NCI-H1417 treated with DMSO at 0.1 percent for 48 hours (cell line): ENCODE measurements around the gene PRRX2.
"Not testable (repeated sequence)": the region's sequence is repeated elsewhere in the genome, so short reads cannot be mapped to it uniquely, and the experiment has no call there.

ENCODE experiments used
- DNase-seq: peaks from one replicate; lab custom pipeline; 2025; lab: John Stamatoyannopoulos, UW

PRRX2 gene

DNA sequence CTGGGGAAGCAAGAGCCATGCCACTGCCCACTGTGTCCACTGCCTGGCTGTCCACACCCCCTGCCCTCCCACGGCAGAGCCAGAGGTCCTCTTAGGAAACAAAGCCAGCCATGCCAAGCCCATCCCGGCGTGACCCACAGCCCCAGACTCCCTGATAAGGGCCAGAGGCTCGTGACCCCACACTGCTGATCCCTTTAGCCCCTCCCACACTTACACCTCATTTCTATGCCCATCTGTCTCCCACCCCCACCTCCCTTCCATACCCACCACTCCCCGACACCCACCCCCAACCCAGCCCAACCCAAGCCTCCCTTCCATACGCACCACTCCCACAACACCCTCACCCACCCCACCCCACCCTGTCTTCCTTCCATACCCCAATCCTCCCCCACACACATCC is 70.1 kb downstream of the PRRX2 start:
- DNase-seq, result no peak

DNA sequence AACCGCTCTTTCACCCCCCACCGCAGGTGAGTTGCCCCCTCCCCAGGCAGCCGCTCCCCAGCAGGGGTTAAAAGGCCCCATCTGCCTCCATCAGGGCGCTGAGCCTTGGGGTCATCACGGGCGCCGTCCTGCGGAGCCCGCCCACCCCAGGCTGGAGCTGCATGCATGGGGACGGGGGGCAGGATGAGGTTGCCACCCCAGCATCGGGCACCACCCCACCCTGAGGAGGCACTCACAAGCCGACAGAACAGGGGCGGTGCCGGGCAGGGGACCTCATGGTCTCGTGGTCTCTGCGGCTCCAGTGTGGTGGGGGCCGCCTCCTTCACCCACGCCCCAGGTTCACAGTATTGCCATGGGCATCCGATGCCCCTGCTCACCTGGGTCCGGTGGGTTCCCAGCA is 70.9 kb downstream of the PRRX2 start:
- DNase-seq, result no peak

DNA sequence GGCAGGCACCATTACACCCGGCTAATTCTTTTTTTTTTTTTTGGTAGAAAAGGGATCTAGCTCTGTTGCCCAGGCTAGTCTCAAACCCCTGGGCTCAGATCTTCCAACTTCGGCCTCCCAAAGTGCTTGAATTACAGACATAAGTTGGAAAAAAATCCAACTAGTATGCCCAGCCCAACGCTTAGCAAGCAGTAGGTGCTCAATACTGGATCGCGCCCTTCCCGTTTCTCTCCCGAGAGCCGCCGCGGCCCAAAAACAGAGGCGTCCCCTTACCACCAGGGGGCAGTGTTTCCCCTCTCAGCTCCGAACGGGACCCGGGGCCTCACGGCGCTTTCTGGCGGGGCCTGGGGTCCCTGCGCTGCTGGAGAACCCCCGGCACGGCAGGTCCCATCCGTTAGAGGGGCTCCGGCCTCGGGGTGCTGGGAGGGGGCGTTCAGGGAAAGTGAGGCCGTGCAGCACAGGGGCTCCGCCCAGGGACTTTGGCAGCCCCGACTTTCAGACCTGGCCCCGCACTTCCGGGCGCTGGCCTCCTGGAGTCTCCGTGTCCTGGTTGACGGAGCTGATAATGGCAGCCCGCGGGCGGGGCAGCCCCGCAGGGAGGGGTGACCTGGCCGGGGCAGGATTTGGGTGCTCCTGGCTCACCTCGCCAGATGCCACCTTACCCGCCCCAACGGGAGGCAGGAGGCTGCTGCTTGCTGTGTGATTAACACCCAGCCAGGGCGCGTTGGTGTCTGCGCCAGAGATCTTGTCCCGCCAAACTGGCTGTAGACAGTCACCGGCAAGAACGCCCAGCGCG is 72.2 kb downstream of the PRRX2 start:
- peak; percentile 11 for DNase-seq

DNA sequence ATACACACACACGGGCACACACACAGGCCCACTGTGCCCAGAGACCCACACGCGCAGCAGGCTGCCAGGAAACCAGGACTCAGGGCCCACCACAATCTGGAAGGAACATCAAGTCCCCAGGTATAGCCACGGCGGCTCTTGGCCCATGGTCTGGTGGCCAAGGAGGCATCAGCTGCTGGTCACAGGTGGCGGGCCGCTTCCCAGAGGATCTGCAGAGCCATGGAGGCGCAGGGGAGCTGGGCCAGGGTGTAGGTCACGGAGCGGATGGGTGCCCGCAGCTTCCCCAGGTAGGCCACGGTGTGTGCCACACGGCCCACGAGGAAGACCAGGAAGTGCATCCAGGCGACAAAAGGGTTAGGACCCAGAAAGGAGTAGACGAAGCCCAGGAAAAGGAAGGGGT is 74.0 kb downstream of the PRRX2 start:
- no peak for DNase-seq

DNA sequence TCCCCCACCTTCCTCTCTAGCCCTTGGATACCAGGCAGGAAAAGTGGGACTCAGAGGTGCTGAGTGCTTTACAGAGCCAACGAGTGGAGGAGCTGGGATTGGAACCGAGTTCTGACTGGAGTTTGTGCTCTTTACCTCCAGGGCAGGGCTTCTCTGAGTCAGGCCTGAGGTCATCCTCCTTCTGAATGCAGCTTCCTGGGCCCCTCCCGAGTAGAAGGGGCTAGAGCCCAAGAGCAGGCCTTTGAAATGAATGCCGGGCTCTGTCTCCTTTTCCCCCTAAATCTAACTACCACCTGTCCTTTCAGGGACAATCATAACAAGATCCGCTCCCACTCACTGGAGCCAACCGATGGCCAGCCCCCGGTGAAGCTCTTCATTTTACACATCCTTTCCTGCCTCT is 74.7 kb downstream of the PRRX2 start:
- no peak for DNase-seq

DNA sequence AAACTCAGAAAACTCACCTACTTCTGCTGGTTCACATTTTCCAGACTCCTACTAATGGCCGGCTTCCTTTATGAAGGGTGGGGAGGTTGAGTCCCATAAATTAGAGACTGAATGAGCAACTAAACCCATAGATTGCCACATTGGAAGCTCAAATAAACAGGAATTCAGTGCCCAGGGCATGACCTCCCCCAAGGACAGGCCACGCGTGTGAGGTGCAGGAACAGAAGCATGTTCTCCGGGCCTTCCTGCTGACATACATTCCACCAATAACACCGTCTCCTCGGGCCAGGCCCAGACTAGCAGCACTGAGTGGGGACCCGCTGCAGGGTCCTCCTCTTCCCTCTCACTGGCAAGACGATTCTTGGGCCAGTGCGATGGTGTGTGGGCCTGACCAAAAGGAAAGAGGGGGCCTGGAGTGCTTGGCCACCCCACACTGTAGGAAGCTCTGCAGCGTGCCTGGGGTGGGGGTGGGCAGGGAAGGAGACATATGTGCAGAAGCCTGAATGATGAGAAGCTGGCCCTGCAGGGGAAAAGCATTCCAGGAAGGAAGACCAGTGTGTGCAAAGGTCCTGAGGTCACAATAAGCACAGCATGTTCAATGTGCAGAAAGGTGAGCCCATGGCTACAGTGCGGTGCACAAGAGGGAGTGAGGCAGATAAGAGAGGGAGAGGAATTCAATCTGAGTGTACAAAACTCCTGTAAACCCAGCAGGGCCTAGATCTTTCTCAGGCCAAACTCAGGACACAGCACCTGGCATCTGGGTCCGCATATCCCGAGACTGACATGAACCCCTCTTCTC is 75.4 kb downstream of the PRRX2 start:
- DNase-seq, result no peak

DNA sequence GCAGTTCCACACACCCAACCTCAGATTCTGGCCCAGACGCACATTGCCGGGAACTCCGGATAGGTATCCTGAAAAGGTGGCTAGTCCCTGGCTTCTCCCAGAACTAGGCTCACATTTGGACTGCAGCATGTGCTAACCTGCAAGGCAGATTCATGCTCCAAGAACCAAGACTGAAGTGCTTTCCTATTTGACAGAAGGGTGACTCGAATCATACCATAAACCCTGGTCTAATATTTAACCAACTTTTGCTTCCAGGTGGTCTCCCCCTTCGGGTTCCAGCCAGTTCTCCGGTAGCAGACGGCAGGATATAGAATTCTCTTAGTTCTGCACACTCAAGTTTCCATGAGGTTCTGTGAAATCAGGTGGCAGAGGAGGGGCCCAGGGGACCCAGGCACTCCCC is 79.8 kb downstream of the PRRX2 start:
- no peak for DNase-seq

DNA sequence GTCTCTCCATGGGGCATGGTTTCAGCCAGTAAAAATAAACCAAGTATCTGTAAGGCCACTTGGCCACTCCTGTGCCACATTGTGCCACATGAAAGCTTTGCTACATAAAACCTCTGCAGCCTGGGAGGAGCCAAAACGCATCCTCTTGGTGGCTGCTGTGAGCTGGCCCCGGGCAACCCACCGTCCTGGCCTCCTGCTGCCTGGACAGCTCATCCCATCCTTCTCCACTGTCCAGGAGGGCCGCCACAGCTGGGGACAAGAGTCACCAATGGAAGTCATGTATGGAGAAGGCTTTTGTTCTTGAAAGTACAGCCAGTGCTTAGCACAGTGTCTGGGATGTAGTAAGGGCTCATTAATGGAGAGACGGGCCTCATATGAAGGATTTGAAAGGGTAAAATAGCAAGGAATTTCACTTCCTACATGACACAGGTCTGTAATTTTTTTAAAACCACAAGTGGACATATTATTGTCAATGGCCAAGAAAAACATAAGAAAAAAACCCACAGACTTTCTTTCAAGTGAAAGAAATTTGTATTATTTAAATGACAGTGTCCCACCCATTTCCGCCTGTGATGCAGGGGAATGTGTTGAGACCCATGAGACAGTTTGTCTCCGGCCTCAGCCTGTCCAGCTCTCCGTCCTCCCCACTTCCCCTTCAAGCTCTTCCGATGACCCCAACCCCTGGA is 80.8 kb downstream of the PRRX2 start:
- no peak for DNase-seq

DNA sequence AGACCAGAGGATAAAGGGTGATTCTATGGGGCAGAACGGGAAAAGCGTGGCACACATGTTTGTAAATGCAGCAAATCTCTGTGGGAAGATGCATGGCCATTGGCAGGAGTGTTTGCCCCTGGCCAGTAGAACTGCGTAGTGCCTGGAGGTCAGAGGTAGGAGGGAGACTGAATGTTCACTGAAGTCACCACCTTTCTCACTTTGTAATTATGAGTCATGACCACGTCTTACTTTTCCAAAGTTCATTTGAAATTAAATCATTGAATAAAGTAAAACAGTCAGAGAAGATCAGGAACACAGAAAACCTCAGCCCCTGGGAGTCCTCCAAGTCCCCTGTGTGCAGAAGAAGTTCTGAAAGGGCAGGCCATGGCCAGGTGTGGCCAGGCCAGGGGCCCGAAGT is 82.8 kb downstream of the PRRX2 start:
- no peak for DNase-seq

DNA sequence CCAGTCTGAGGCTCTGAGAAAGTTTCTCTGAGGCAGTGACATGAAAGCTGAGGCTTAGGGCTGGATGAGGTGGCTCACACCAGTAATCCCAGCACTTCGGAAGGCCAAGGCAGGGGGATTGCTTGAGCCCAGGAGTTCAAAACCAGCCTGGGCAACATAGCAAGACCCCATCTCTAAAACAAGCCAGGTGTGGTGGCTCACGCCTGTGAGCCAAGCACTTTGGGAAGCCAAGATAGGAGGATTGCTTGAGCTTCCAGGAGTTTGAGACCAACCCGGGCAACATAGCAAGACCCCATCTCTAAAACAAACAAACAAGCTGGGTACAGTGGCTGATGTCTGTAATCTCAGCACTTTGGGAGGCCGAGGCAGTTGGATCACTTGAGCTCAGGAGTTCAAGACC is 83.6 kb downstream of the PRRX2 start:
- DNase-seq, result not testable (repeated sequence)

DNA sequence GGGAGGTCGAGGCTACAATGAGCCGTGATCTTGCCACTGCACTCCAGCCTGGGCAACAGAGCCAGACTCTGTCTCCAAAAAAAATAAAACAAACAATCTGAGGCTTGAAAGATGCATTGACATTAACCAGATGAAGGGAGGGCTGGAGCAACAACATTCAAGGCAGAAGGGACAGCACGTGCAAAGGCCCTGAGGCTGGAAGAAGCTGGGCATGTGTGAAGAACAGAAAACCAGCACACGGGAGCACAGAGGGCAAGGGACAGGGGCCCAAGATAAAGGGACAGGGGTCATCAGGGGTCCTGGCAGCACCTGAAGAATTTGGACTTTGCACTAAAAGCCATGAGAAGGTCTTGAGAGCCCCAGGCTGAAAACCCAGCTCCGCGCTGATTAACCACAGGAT is 84.1 kb downstream of the PRRX2 start:
- no peak for DNase-seq

DNA sequence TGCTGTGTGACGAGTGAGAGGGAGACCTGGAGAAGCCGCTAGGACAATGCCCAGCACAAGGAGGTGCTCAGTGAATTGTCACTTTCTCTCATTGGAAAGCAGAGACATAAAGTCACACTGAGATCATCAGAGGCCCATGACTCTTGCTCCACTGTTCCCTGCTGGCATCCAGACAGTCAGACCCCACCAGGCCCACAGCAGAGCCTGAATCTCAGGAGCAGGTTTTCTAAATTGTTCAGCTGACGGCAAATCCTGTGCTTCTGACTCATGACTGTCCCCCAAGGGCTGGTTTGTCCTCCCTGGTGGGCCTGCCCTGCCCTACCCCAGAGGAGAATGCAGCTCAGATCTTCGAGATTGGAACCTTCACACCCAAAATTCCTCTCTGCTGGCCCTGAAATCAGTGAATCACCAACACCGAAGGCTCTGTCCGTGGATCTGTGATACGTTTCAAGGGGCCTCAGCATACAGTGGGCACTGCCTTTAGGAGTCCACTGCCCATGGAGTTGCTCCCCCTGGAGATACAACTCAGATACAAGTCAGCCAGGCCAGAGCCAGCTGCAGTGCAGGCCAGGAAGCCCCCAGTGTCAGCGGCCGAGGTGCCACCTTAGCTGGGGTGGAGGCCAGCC is 84.7 kb downstream of the PRRX2 start:
- DNase-seq, result no peak

DNA sequence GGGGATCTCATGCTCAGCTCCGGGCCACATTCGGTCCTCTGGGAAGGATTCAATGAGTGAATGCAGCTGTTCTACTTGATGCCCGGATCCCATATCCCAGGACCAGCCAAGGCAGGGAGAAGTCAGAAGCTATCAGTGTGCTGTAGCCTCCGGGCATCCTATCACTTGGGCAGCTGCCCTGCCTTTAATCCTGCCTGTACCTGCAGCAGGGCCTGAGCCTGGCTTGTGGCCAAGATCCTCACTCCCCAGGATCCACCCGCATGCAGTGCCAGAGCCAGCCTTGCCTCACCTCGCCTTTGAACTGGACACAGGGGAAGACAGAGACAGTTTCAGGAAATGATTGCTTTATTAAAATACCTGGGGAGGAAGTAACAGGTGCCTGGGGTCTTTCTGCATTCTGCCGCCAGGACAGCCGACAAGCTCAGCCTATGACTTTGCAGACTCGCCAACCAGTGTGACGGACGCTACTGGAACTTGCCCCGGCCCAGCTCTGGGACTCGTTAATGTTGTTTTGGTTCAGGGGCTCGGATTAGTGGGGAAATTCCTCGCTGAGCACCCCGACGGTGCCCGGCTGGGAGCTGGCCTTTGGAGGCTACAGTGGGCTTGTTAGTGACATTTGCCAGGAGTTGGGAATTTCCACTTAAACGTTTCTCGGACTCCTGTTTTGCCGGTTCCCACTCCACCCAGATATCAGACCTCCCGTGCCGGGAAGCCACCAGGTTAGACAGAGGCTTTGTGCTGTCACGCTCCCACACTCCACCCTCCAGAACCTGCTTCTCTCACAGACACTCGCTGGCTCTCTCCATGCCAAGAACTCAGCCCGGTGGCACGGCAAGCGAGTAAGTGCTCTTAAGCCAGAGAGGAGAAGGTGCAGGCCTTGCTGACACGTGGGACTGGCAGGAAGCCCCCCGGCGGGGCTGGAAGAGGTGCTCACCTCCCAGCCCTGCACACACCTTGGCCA is 86.7 kb downstream of the PRRX2 start:
- peak; percentile 46 for DNase-seq

DNA sequence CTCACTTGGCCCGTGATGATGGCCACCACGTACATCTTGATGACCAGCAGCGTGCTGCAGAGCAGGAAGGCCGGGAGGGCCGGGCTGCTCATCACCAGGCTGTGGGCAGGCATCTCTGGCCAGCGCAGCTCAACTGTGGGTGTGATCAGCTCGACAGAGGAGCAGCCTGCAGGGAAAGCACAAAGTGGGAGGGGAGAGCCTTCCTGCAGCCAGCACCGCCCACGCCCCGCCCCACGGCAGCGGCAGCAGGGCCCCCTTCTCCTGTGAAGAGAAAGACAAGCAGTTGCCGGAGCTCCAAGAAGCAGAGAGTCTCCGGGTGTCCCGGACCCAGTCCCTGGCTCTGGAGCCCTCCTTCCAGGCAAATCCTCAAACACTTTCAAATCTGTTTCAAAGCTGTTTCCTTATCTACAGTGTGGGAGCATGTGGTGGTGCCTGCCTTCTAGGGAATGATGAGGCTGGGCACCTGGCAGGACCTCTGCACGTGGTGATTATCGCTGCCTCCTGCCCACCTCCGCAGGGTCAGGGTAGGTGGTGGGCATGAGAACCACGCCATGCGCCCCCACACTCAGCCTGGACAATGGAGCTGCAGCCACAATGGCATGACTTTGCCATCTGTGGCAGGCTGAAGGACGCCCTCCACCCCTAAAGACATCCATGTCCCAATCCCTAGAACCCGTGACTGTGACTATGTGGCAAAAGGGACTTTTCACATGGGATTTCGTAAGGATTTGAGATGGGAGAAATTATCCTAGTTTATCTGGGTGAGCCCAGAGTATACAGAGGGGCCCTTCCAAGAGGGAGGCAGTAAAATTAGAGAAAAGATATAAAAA is 87.7 kb downstream of the PRRX2 start, which contains the start of gene PTGES:
TSS of gene PTGES (minus strand) at position 143 of the 830 bp plus-strand sequence. CDS start at position 113, 30 bp downstream.
- no peak for DNase-seq

DNA sequence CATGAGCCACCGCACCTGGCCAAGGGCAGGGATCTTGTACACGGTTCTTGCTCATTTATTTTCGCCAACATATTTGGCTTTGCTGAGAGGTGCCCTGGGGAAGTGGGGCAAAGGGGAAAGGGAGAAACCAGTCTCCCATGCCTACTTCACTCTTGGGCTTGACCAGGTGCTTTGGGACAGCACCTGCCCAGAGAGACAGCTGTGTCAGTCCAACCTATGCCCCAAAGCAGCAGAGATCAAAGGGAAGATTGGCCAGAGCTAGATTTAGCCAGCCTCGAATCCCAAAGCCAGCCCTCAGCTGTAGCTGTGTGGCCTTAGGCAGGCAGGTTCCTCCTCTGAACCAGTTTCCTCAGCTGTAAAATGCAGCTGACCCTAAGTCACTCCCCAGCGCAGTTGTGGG is 89.7 kb downstream of the PRRX2 start:
- no peak for DNase-seq

DNA sequence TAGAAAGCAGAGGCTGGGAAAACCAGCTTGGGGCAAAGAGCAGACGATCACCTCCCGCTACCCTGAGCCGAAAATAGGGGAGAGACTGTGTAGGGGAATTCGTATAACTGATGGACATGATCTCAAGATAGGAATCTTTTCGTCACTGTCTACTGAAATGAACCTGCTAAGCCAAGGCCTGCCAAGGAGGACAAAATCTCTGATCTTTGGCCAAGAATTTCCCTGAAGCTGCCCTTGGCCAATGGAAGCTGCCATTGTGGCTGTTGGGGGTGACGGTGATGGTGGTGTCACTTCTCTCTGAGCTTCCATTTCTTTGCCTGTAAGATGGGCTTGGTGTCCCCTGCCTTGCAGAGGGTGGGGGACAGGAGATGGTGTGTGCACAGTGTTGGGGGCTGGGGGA is 90.7 kb downstream of the PRRX2 start:
- no peak for DNase-seq

DNA sequence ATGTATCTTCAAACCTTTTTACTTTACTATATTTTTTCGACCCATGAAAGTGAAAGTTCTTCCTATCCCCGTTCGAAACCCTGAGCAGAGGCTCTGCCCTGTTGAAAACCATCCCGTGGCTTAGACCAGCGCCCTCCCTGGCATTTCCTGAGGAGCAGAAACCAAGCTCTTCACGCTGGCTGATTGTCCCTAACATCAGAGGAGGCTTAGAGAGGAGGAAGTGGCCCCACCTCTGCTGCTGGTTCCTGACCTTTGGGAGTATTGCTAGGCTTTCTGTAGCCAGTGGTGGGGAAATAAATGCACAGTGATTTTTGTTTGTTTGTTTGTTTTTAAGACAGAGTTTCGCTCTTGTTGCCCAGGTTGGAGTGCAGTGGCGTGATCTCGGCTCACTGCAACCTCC is 91.6 kb downstream of the PRRX2 start:
- no peak for DNase-seq

DNA sequence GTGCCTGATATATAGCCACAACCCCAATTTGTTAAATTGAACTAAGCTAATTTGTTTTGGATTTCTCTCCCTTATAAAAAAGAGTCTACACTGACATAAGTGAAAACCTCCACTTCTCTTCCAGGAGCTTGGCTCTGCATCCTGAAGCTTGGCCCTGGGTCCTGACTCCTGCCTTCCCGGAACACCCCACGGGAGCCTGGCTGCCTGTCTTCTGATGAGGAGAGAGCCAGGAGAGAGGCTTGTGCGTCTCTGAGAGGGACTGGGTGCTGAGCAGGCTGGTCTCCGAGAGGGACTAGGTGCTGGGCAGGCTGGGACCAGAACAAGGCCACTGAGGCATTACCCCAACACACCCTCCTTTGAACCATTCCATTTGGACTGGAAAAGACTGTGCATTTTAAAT is 93.9 kb downstream of the PRRX2 start:
- DNase-seq, result no peak

DNA sequence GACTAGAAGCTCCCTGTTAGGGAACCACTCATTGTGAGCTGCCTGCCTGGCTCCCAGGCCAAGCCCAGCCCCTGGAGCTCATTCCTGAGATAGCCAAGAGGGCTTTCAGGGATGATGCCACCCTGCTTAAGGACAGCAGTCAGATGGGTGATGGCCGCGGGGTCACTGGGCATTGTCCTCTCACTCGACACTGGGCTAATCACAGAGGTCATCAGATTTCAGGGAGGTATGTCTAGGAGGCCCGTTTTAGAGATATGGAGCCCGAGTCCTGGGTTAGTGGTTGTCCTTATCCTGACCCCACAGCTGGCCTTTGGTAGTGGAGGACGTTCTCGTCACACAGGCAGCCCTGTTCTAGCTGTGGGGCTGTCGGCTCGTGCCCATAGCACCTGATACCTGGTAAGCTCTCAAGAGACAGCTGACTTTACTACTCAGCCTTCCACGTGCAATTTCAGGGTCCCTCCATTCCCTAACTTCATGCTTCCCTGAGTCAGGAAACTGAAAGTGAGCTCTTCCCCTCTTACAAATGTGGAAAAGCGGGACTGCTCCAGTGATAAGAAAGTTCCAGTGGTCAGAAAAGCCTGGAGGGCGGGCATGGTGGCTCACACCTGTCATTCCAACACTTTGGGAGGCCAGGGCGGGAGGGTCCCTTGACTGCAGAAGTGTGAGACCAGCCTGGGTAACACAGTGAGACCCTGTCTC is 94.5 kb downstream of the PRRX2 start:
- no peak for DNase-seq

DNA sequence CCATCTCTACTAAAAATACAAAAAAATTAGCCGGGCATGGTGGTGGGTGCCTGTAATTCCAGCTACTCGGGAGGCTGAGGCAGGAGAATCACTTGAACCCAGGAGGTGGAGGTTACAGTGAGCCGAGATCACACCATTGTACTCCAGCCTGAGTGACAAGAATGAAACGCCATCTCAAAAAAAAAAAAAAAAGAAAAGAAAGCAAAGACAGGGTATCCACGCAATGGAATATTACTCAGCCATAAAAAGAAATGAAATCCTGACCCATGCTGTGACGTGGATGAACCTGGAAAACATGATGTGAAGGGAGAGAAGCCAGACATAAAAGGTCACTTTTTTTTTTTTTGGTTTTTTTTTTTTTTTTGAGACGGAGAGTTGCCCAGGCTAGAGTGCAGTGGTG is 95.3 kb downstream of the PRRX2 start:
- DNase-seq, result not testable (repeated sequence)
